Neural crest cell (in vitro differentiated cells): ENCODE measurements around the gene CHCHD6. TPM values are rescaled to one million over a fixed set of nuclear protein-coding genes. Genes with fewer than 3 reads are reported as not detected.
A peak's percentile ranks its signal among the peaks of the same experiment; 100 is the strongest.

Experiments used
- DNase-seq: peaks from one replicate; pipeline ENCODE4 v3.0.0; 2021; ENCODE audit warnings: low read depth, mixed read lengths, low spot score
- H3K27ac Mint-ChIP-seq: one replicate; pipeline ENCODE4 v1.8.0; 2021; ENCODE audit warnings: mild to moderate bottlenecking, mixed read lengths; ENCODE audit not compliant: unreplicated experiment
- H3K27me3 Mint-ChIP-seq: 2 replicates; pipeline ENCODE4 v1.8.0; 2021; ENCODE audit warnings: low read depth, mild to moderate bottlenecking, mixed read lengths
- H3K36me3 Mint-ChIP-seq: 2 replicates; pipeline ENCODE4 v1.8.0; 2021; ENCODE audit warnings: low read depth, mild to moderate bottlenecking, mixed read lengths
- H3K4me1 Mint-ChIP-seq: 2 replicates; pipeline ENCODE4 v1.8.0; 2021; ENCODE audit warnings: mixed read lengths
- H3K4me3 Mint-ChIP-seq: one replicate; pipeline ENCODE4 v1.8.0; 2021; ENCODE audit warnings: mild to moderate bottlenecking, mixed read lengths
- H3K9me3 Mint-ChIP-seq: 2 replicates; pipeline ENCODE4 v1.8.0; 2021; ENCODE audit warnings: mixed read lengths
- CTCF ChIP-seq: fragments of 200-600 bp; sonication (generic); conservative IDR thresholded peaks from 2 replicates; pipeline ENCODE4 v1.5.0; 2021; ENCODE audit warnings: antibody characterized with exemption, mild to moderate bottlenecking
- total RNA-seq: library from RNA; stranded (reverse); gene quantifications from 2 replicates; pipeline ENCODE4 v1.2.1, GENCODE V29; 2021

Gene CHCHD6
- total RNA-seq, 1 donor from 2014 or later, result 32.9 TPM

DNA sequence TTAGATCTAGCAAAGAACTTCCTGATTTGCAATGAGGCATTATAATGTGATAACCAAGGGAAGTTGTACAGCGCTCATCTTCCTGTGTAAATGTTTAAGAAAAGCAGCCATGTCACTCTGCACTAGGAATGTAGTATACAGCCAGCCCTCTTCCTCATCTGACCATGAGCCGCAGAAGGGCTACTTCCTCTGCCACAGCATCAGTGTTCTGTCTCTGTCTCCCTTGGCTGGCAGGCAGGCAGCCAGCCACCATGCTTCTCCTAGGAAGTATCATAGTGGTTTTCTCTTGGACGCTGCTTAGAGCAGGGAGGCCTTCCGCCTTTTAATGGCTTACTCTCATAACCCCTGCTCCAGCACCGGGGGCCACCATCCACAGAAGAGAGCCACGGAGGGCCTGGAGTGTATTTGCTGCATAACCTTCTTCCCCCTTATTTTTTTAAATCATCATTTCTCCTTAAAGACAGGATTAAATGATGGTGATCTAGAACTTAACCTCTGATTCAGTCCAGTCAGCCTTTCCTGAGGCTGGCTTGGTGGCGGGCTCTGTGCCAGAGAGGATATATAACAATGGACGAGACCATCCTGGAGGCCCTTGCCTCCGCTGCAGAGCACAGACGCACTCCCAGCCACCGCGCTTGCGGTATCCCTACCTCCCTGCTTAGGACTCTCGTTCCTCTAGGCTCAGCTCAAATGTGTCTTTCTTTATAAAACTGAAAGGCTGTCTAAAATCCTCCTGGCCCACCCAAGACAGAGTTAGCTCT is 221.6 kb downstream of the CHCHD6 start:
- DNase-seq, result no peak
- Mint-ChIP-seq H3K4me3 (no peak overlapping the region), H3K27ac (peak overlapping the region; percentile 30), H3K4me1 (peaks cover 22% of the 10 kb centered on the region), H3K9me3 (no peaks in the 10 kb centered on the region), H3K36me3 (peaks cover 2% of the 10 kb centered on the region), H3K27me3 (no peaks in the 10 kb centered on the region)
- TF ChIP-seq CTCF, result no peak

DNA sequence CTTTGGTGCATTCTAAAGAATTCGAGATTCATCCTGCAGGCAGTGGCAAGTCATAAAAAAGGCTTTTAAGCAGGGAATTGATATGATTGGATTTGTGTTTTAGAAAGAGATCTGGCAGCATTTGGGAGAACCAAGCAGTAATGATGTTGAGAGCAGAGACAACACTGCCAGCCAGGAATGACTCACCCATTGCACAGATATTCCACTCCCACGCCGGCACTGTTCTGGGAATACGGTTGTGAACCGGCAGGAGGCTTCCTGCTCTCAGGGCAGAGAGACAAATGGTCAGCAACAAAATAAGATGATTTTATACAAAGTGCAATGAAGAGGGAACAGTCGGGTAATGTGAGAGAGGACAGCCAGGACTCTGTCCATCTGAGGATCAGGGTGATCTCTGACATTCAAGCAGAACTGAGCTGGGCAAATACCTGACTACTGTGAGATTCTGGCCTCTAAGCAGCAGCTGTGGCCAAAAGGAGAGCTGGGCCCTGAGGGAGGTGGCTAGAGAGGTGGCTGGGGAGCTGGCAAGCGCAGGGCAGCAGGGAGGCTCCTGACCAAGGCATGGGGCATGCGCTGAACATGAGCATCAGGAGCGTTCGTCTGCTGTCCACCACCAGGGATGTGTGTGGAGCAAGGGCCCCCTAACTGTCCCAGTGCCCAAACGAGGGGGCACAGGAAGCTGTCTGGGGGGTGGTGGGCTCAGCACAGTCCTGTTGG is 222.8 kb downstream of the CHCHD6 start:
- Mint-ChIP-seq H3K27ac (no peak overlapping the region), H3K9me3 (no peaks in the 10 kb centered on the region), H3K36me3 (no peaks in the 10 kb centered on the region), H3K27me3 (no peaks in the 10 kb centered on the region), H3K4me3 (no peak overlapping the region), H3K4me1 (peaks cover 22% of the 10 kb centered on the region)
- TF ChIP-seq CTCF, result no peak
- no peak for DNase-seq

DNA sequence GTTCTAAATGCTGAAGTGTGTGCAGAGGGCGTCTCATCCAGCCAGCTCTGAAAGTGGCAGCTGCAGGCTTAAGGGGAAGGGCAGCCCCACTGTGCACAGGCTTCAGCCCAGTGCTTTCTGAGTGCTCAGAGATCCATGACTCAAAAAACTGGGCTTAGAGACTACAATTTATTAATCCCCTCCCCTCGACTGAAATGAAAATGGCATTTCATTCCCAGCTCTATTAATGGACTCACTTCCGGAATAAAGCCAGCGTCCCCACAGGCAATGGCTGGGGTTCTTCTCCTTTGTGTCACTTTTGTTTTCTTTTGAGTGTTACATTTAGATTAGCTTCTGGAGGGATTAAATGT is 223.3 kb downstream of the CHCHD6 start:
- TF ChIP-seq CTCF, result no peak
- H3K36me3 Mint-ChIP-seq, result no peaks in the 10 kb centered on the region
- H3K9me3 Mint-ChIP-seq, result no peaks in the 10 kb centered on the region
- no peak overlapping the region for H3K4me3 Mint-ChIP-seq
- no peak overlapping the region for H3K27ac Mint-ChIP-seq
- peaks cover 22% of the 10 kb centered on the region for H3K4me1 Mint-ChIP-seq
- no peak for DNase-seq
- no peaks in the 10 kb centered on the region for H3K27me3 Mint-ChIP-seq

DNA sequence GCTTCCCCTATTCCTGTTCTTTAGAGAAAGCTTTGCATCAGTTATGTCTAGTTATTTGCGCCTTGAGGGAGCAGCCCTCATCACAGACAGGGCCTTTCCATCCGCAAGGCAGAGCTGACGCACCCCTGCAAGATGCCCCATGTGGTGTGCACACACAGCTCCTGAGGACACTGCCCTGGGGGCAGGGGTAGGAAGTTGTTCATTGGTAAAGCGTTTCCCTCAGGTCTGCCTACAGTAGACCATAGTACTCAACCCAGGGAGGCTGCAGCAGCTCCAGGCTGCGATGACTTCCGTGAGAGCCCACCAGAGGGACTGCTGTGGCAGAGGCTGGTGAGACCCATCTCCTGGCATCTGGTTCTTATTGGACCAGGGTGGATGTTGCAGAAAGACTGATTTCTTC is 223.8 kb downstream of the CHCHD6 start:
- DNase-seq, result no peak
- H3K27me3 Mint-ChIP-seq, result no peaks in the 10 kb centered on the region
- H3K27ac Mint-ChIP-seq, result no peak overlapping the region
- TF ChIP-seq CTCF, result no peak
- H3K9me3 Mint-ChIP-seq, result no peaks in the 10 kb centered on the region
- no peaks in the 10 kb centered on the region for H3K36me3 Mint-ChIP-seq
- H3K4me1 Mint-ChIP-seq, result peaks cover 22% of the 10 kb centered on the region
- H3K4me3 Mint-ChIP-seq, result no peak overlapping the region

DNA sequence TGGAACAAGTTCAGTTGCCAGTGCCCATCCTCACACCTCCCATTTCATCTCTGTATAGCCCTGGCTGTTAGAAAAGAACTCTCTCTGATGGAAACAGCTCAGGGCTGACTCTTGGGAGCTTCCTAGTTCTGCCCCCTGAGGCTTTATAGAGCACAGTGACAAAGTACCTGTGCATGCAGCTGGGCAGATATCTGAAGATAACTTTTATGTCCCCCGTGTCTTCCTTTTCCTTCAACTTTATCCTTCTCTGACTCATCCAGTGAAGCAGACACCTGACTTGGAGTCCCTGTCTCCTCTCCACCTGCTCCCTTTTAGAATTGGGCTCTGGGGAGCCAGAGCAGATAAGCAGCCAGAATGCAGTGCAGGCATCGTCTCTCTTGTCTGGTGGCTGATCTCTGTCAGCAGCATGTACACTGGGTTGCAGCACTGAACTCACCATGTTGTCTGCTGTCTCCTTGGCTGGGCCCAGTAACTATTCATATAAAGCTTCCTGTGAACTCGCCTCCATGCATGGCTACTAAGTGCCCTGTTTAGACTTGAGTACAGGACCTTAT is 225.0 kb downstream of the CHCHD6 start:
- TF ChIP-seq CTCF, result no peak
- DNase-seq, result no peak
- no peaks in the 10 kb centered on the region for H3K27me3 Mint-ChIP-seq
- peaks cover 29% of the 10 kb centered on the region for H3K4me1 Mint-ChIP-seq
- H3K4me3 Mint-ChIP-seq, result no peak overlapping the region
- H3K36me3 Mint-ChIP-seq, result no peaks in the 10 kb centered on the region
- H3K9me3 Mint-ChIP-seq, result no peaks in the 10 kb centered on the region
- no peak overlapping the region for H3K27ac Mint-ChIP-seq
